H7 (cell line): ENCODE data around the gene TMOD2. TPM values are rescaled to one million over a fixed set of nuclear protein-coding genes. Genes with fewer than 3 reads are reported as not detected.
"Not testable (repeated sequence)": the region's sequence is repeated elsewhere in the genome, so short reads cannot be mapped to it uniquely, and the experiment has no call there.

ENCODE experiments used
- DNase-seq: peaks from one replicate; pipeline ENCODE4 v3.0.0; 2012
- H3K27me3 ChIP-seq: 2 replicates; pipeline ENCODE4 v1.6.0; 2011; ENCODE audit warnings: mild to moderate bottlenecking, low read length; ENCODE audit not compliant: control insufficient read depth, insufficient read depth
- H3K36me3 ChIP-seq: replicated peaks from 2 replicates; pipeline ENCODE4 v1.5.1; 2011; ENCODE audit warnings: low read length; ENCODE audit not compliant: control insufficient read depth, insufficient read depth
- H3K4me3 ChIP-seq: 2 replicates; pipeline ENCODE4 v1.5.1; 2011; ENCODE audit warnings: low read depth, mild to moderate bottlenecking, control low read depth, low read length, moderate library complexity; ENCODE audit not compliant: insufficient read depth
- total RNA-seq: library from RNA; depleted of rRNA; stranded (reverse); fragments of >200 nt; shearing (Covaris generic); gene quantifications from 2 replicates; pipeline ENCODE4 v1.2.3, GENCODE V29; 2014

TMOD2 gene
- total RNA-seq, 1 experiment from 2014 or later, result 1.2 TPM

GRCh38 chr15:51775967-51776816, 24.8 kb downstream of the TMOD2 start:
- peak; percentile 65 for DNase-seq
- Histone ChIP-seq H3K27me3 (no peaks in the 10 kb centered on the region), H3K4me3 (no peak overlapping the region), H3K36me3 (no peaks in the 10 kb centered on the region)

- peak; percentile 62 for DNase-seq
- Histone ChIP-seq H3K36me3 (no peaks in the 10 kb centered on the region), H3K27me3 (no peaks in the 10 kb centered on the region), H3K4me3 (no peak overlapping the region)
Measured at GRCh38 chr15:51776952-51777569, 25.7 kb downstream of the TMOD2 start.

GRCh38 chr15:51780636-51781035, 29.2 kb downstream of the TMOD2 start:
- no peak for DNase-seq
- Histone ChIP-seq H3K27me3 (no peaks in the 10 kb centered on the region), H3K36me3 (no peaks in the 10 kb centered on the region), H3K4me3 (no peak overlapping the region)

- H3K4me3 ChIP-seq, result no peak overlapping the region
- no peaks in the 10 kb centered on the region for H3K27me3 ChIP-seq
- no peaks in the 10 kb centered on the region for H3K36me3 ChIP-seq
- DNase-seq, result no peak
Measured at GRCh38 chr15:51781506-51781905, 30.1 kb downstream of the TMOD2 start.

- no peaks in the 10 kb centered on the region for H3K27me3 ChIP-seq
- peak; percentile 72 for DNase-seq
- no peaks in the 10 kb centered on the region for H3K36me3 ChIP-seq
- no peak overlapping the region for H3K4me3 ChIP-seq
Measured at GRCh38 chr15:51782357-51782896, 31.0 kb downstream of the TMOD2 start.

GRCh38 chr15:51783967-51784366, 32.6 kb downstream of the TMOD2 start:
- Histone ChIP-seq H3K27me3 (no peaks in the 10 kb centered on the region), H3K4me3 (no peak overlapping the region), H3K36me3 (no peaks in the 10 kb centered on the region)
- DNase-seq, result no peak

- H3K36me3 ChIP-seq, H3K4me3 ChIP-seq: not testable (repeated sequence)
- peak; percentile 37 for DNase-seq
Measured at GRCh38 chr15:51787130-51787529, 35.7 kb downstream of the TMOD2 start.

GRCh38 chr15:51792474-51792873, 41.1 kb downstream of the TMOD2 start:
- H3K4me3 ChIP-seq, H3K27me3 ChIP-seq, H3K36me3 ChIP-seq, DNase-seq: not testable (repeated sequence)

More at GRCh38 chr15:51787130-51787529, 35.7 kb downstream of the TMOD2 start:
- not testable (repeated sequence) for H3K27me3 ChIP-seq

- no peaks in the 10 kb centered on the region for H3K27me3 ChIP-seq
- no peak overlapping the region for H3K4me3 ChIP-seq
- H3K36me3 ChIP-seq, result no peaks in the 10 kb centered on the region
- DNase-seq, result no peak
Measured at GRCh38 chr15:51793521-51794305, 42.3 kb downstream of the TMOD2 start.

- DNase-seq, result no peak
- Histone ChIP-seq H3K4me3 (no peak overlapping the region), H3K27me3 (no peaks in the 10 kb centered on the region), H3K36me3 (no peaks in the 10 kb centered on the region)
Measured at GRCh38 chr15:51796847-51797401, 45.5 kb downstream of the TMOD2 start.

GRCh38 chr15:51798281-51798680, 46.9 kb downstream of the TMOD2 start:
- no peaks in the 10 kb centered on the region for H3K27me3 ChIP-seq
- DNase-seq, result no peak
- no peak overlapping the region for H3K4me3 ChIP-seq
- no peaks in the 10 kb centered on the region for H3K36me3 ChIP-seq

- DNase-seq, result no peak
- no peaks in the 10 kb centered on the region for H3K27me3 ChIP-seq
- no peaks in the 10 kb centered on the region for H3K36me3 ChIP-seq
- H3K4me3 ChIP-seq, result no peak overlapping the region
Measured at GRCh38 chr15:51799282-51800252, 48.2 kb downstream of the TMOD2 start.

- H3K4me3 ChIP-seq, result no peak overlapping the region
- H3K27me3 ChIP-seq, result no peaks in the 10 kb centered on the region
- no peaks in the 10 kb centered on the region for H3K36me3 ChIP-seq
- peak; percentile 54 for DNase-seq
Measured at GRCh38 chr15:51801391-51801835, 50.0 kb downstream of the TMOD2 start.
